ENCODE measurements around the gene JAK1.

JAK1 gene

GRCh38 chr1:64896551-64896950, 69.8 kb downstream of the JAK1 start:
- H3K4me3 ChIP-seq (ENCODE audit: low read length) = no peak overlapping the region
- H3K36me3 ChIP-seq (ENCODE audit: insufficient read depth, low read length) = no peaks in the 10 kb centered on the region
- H3K9ac ChIP-seq (ENCODE audit: low read depth, low read length) = no peak overlapping the region
- WGBS = 78% methylated on average over 8 of the region's 8 CpGs
- no peak overlapping the region for H3K27ac ChIP-seq (ENCODE audit: low read depth, low read length)
- no peaks in the 10 kb centered on the region for H3K27me3 ChIP-seq (ENCODE audit: insufficient read depth, low read length)
- peaks cover 46% of the 10 kb centered on the region for H3K4me1 ChIP-seq (ENCODE audit: insufficient read depth, low read length)
- no peaks in the 10 kb centered on the region for H3K9me3 ChIP-seq (ENCODE audit: insufficient read depth, low read depth, low read length)

DNA sequence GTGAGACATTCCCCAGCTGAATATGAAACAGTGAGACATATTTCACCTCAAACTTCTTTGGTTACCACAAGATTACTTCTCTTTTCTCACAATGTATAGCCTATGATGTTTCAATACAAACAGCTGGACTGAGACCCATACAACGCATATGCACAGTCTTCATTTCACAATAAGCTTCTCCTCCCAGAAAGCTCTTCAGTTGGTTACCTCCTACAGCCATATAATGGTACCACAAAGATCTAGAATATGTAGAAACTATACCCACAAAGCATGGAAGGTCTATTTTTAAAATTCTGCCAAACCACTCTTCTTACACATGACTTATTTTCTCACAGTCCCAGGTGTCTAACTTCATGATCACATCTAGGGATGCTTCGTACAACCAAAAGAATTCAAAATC, 70.8 kb downstream of the JAK1 start:
- no peak overlapping the region for H3K9ac ChIP-seq (ENCODE audit: low read depth, low read length)
- H3K27ac ChIP-seq (ENCODE audit: low read depth, low read length) = no peak overlapping the region
- peaks cover 45% of the 10 kb centered on the region for H3K4me1 ChIP-seq (ENCODE audit: insufficient read depth, low read length)

DNA sequence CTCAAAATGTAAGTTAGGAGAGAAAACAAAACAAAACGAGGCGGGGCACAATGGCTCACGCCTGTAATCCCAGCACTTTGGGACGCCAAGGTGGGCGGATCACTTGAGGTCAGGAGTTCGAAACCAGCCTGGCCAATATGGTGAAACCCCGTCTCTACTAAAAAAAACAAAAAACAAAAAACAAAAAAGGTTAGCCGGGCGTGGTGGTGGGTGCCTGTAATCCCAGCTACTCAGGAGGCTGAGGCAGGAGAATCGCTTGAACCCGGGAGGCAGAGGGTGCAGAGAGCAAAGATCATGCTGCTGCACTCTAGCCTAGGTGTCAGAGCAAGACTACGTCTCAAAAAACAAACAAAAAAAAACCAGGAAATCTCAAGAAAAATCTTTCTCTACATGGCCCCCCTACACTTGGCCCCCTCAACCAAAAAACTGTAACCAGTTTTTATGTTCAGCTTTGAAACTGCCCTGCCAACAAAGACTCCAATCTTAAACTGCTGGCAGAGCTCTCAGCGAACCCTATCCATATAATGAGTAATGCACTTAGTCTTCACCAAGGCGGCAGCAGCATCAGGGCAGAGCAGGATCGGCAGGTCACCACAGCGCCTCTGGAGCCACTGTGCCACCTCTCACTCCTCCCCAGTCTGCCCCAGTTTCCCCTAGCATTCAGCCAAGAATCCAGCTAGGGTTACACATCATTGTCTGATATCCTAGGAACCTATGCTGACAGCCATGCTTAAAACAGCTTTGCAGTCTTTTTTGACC, 71.7 kb downstream of the JAK1 start:
- no peaks in the 10 kb centered on the region for H3K9me3 ChIP-seq (ENCODE audit: insufficient read depth, low read depth, low read length)
- peaks cover 50% of the 10 kb centered on the region for H3K4me1 ChIP-seq (ENCODE audit: insufficient read depth, low read length)
- H3K36me3 ChIP-seq (ENCODE audit: insufficient read depth, low read length) = no peaks in the 10 kb centered on the region
- no peak overlapping the region for H3K27ac ChIP-seq (ENCODE audit: low read depth, low read length)
- no peak overlapping the region for H3K9ac ChIP-seq (ENCODE audit: low read depth, low read length)
- no peak overlapping the region for H3K4me3 ChIP-seq (ENCODE audit: low read length)
- WGBS = 94% methylated on average over 16 of the region's 16 CpGs
- H3K27me3 ChIP-seq (ENCODE audit: insufficient read depth, low read length) = no peaks in the 10 kb centered on the region

More for the DNA sequence above, 70.8 kb downstream of the JAK1 start:
- H3K36me3 ChIP-seq (ENCODE audit: insufficient read depth, low read length) = no peaks in the 10 kb centered on the region
- H3K9me3 ChIP-seq (ENCODE audit: insufficient read depth, low read depth, low read length) = no peaks in the 10 kb centered on the region
- no peaks in the 10 kb centered on the region for H3K27me3 ChIP-seq (ENCODE audit: insufficient read depth, low read length)
- 94% methylated on average over 2 of the region's 2 CpGs for WGBS
- H3K4me3 ChIP-seq (ENCODE audit: low read length) = no peak overlapping the region

GRCh38 chr1:64893921-64894320, 72.4 kb downstream of the JAK1 start:
- Histone ChIP-seq H3K9me3 (ENCODE audit: insufficient read depth, low read depth, low read length) (no peaks in the 10 kb centered on the region), H3K27ac (ENCODE audit: low read depth, low read length) (no peak overlapping the region), H3K36me3 (ENCODE audit: insufficient read depth, low read length) (no peaks in the 10 kb centered on the region), H3K4me3 (ENCODE audit: low read length) (no peak overlapping the region), H3K4me1 (ENCODE audit: insufficient read depth, low read length) (peaks cover 48% of the 10 kb centered on the region), H3K27me3 (ENCODE audit: insufficient read depth, low read length) (no peaks in the 10 kb centered on the region), H3K9ac (ENCODE audit: low read depth, low read length) (no peak overlapping the region)
- WGBS = 95% methylated on average over 4 of the region's 4 CpGs

DNA sequence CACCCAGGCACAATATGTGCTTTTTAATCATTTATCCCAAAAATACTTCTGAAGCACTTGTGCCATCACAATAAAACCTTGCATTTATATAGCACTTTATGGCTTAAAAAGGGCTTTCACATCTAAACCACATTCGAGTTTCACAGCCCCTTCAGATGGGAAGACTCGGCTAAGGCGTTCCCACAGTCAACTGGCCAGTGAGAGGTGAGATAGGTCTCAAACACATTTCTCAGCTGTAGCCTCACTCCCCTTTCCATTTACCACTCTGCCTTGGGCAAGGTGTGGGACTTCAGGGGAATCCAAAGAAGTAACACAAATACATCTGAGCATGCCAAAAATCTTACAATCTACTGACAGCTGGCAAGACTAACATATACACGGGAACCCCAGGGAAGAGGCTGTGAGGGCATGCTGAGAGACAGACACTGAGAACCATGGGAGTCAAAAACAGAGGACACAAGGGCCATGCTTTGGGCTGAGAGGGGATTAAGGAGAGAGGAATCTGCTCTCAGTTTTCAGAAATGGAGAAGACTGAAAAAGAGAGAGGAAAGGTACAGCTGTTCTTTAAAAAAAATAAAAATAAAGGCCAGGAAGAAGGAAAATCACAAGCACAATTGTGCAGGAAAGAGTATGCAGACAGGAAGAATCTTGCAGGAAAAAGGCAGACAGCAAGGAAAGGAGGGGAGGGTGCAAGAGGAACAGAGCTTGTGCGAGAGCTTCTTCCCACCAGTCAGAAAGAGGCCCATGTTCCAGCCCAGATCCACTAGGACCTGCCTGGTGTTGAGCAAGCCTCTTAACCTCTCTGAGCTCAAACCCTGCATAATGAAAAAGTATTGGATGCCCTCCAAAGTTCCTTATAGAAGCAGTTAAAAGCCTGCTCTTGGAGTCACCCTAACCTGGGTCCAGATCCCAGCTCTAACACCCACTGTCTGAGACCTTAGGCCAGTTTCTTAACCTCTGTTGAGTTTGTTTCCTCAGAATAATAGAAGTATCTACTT, 73.5 kb downstream of the JAK1 start:
- Histone ChIP-seq H3K4me1 (ENCODE audit: insufficient read depth, low read length) (peaks cover 38% of the 10 kb centered on the region), H3K9me3 (ENCODE audit: insufficient read depth, low read depth, low read length) (no peaks in the 10 kb centered on the region), H3K36me3 (ENCODE audit: insufficient read depth, low read length) (no peaks in the 10 kb centered on the region), H3K9ac (ENCODE audit: low read depth, low read length) (no peak overlapping the region), H3K4me3 (ENCODE audit: low read length) (no peak overlapping the region), H3K27me3 (ENCODE audit: insufficient read depth, low read length) (no peaks in the 10 kb centered on the region), H3K27ac (ENCODE audit: low read depth, low read length) (no peak overlapping the region)
- 88% methylated on average over 5 of the region's 5 CpGs for WGBS

GRCh38 chr1:64891448-64891825, 74.9 kb downstream of the JAK1 start:
- H3K27ac ChIP-seq (ENCODE audit: low read depth, low read length) = no peak overlapping the region
- no peaks in the 10 kb centered on the region for H3K36me3 ChIP-seq (ENCODE audit: insufficient read depth, low read length)
- H3K4me3 ChIP-seq (ENCODE audit: low read length) = no peak overlapping the region
- 87% methylated on average over 3 of the region's 3 CpGs for WGBS
- H3K9me3 ChIP-seq (ENCODE audit: insufficient read depth, low read depth, low read length) = no peaks in the 10 kb centered on the region
- peaks cover 44% of the 10 kb centered on the region for H3K4me1 ChIP-seq (ENCODE audit: insufficient read depth, low read length)
- H3K9ac ChIP-seq (ENCODE audit: low read depth, low read length) = no peak overlapping the region
- H3K27me3 ChIP-seq (ENCODE audit: insufficient read depth, low read length) = no peaks in the 10 kb centered on the region

- Histone ChIP-seq H3K9ac (ENCODE audit: low read depth, low read length) (no peak overlapping the region), H3K9me3 (ENCODE audit: insufficient read depth, low read depth, low read length) (no peaks in the 10 kb centered on the region), H3K4me3 (ENCODE audit: low read length) (no peak overlapping the region), H3K36me3 (ENCODE audit: insufficient read depth, low read length) (no peaks in the 10 kb centered on the region), H3K4me1 (ENCODE audit: insufficient read depth, low read length) (peaks cover 44% of the 10 kb centered on the region), H3K27ac (ENCODE audit: low read depth, low read length) (no peak overlapping the region), H3K27me3 (ENCODE audit: insufficient read depth, low read length) (no peaks in the 10 kb centered on the region)
- WGBS = 85% methylated on average over 10 of the region's 10 CpGs
These were observed 75.5 kb downstream of the JAK1 start for GRCh38 chr1:64890699-64891447.

DNA sequence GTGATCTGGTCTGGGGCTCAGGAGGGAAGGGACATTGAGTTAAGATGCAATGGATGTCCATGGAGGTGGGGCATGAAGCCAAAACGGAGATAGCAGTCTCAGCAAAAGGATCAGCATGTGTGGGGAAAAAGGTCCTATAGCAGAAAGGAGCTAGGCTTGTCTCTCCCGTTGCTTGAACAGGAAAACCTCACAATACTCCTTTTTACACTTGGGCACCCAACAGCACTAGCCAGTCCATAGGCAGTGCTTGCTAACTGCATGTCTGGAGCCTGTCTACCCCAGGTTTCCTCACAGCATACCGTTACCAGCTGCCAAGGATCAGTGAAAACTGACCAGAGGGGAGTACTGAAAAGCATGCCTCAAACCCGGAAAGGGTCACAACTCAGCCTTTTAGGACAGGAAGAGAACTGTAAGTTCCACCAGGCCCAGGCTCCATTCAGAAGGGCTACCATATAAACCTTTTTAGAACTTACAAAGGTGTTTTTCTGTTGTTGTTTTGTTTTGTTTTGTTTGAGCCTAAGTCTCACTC, 78.6 kb downstream of the JAK1 start:
- no peaks in the 10 kb centered on the region for H3K27me3 ChIP-seq (ENCODE audit: insufficient read depth, low read length)
- no peaks in the 10 kb centered on the region for H3K9me3 ChIP-seq (ENCODE audit: insufficient read depth, low read depth, low read length)
- H3K36me3 ChIP-seq (ENCODE audit: insufficient read depth, low read length) = no peaks in the 10 kb centered on the region
- peaks cover 34% of the 10 kb centered on the region for H3K4me1 ChIP-seq (ENCODE audit: insufficient read depth, low read length)
- no peak overlapping the region for H3K9ac ChIP-seq (ENCODE audit: low read depth, low read length)
- no peak overlapping the region for H3K27ac ChIP-seq (ENCODE audit: low read depth, low read length)
- 77% methylated on average over 4 of the region's 4 CpGs for WGBS
- no peak overlapping the region for H3K4me3 ChIP-seq (ENCODE audit: low read length)

- no peaks in the 10 kb centered on the region for H3K36me3 ChIP-seq (ENCODE audit: insufficient read depth, low read length)
These were observed 79.5 kb downstream of the JAK1 start for GRCh38 chr1:64886877-64887276.

GRCh38 chr1:64885648-64886047, 80.7 kb downstream of the JAK1 start:
- Histone ChIP-seq H3K4me3 (ENCODE audit: low read length) (no peak overlapping the region), H3K4me1 (ENCODE audit: insufficient read depth, low read length) (peaks cover 29% of the 10 kb centered on the region), H3K27me3 (ENCODE audit: insufficient read depth, low read length) (no peaks in the 10 kb centered on the region), H3K9ac (ENCODE audit: low read depth, low read length) (no peak overlapping the region), H3K27ac (ENCODE audit: low read depth, low read length) (no peak overlapping the region), H3K36me3 (ENCODE audit: insufficient read depth, low read length) (no peaks in the 10 kb centered on the region), H3K9me3 (ENCODE audit: insufficient read depth, low read depth, low read length) (no peaks in the 10 kb centered on the region)
- 98% methylated on average over 5 of the region's 6 CpGs for WGBS

More at GRCh38 chr1:64886877-64887276, 79.5 kb downstream of the JAK1 start:
- Histone ChIP-seq H3K4me3 (ENCODE audit: low read length) (no peak overlapping the region), H3K27ac (ENCODE audit: low read depth, low read length) (no peak overlapping the region), H3K4me1 (ENCODE audit: insufficient read depth, low read length) (peaks cover 32% of the 10 kb centered on the region), H3K27me3 (ENCODE audit: insufficient read depth, low read length) (no peaks in the 10 kb centered on the region), H3K9me3 (ENCODE audit: insufficient read depth, low read depth, low read length) (no peaks in the 10 kb centered on the region), H3K9ac (ENCODE audit: low read depth, low read length) (no peak overlapping the region)
- WGBS = 35% methylated on average over 4 of the region's 4 CpGs
